Caco-2 (cell line): ENCODE results near the gene FCN3. TPM values are rescaled to one million over a fixed set of nuclear protein-coding genes. Genes with fewer than 3 reads are reported as not detected.

Experiments
- BruUV-seq: library from RNA; stranded (reverse); fragments of 400-500 nt; replicated peaks from 2 replicates; lab custom pipeline; 2021; lab: Mats Ljungman, UMichigan
- CTCF ChIA-PET: fragments of 300-600 bp; sonication (Branson Sonifier 250); formaldehyde crosslinking; loops from one replicate; lab custom pipeline; 2022; ENCODE audit warnings: antibody characterized with exemption; lab: Charles Lee
- POLR2A ChIA-PET: fragments of 300-600 bp; sonication (Branson Sonifier 250); formaldehyde crosslinking; loops from one replicate; lab custom pipeline; 2022; ENCODE audit warnings: antibody characterized with exemption; lab: Charles Lee
- DNase-seq, 2 experiments: peaks; one replicate each; pipeline versions ENCODE4 v3.0.0 to v3.0.0-alpha.2; 2020 to 2022
- H3K27me3 ChIP-seq: replicated peaks from 2 replicates; pipeline ENCODE4 v1.6.0; 2011; ENCODE audit warnings: low read length; ENCODE audit not compliant: control insufficient read depth, insufficient read depth
- H3K36me3 ChIP-seq: 2 replicates; pipeline ENCODE4 v1.5.1; 2011; ENCODE audit warnings: low read length; ENCODE audit not compliant: control insufficient read depth, insufficient read depth
- H3K4me1 ChIP-seq: fragments of 250-450 bp; sonication (Bioruptor Pico); 2 replicates; pipeline ENCODE4 v1.5.1; 2020; ENCODE audit warnings: mild to moderate bottlenecking
- H3K4me3 ChIP-seq: 2 replicates; pipeline ENCODE4 v1.5.1; 2011; ENCODE audit warnings: low read depth, mild to moderate bottlenecking, control low read depth, low read length
- H3K9me3 ChIP-seq: fragments of 250-450 bp; sonication (Bioruptor Pico); 2 replicates; pipeline ENCODE4 v1.5.1; 2020; ENCODE audit warnings: mild to moderate bottlenecking, moderate library complexity
- H3K27ac Mint-ChIP-seq: one replicate; pipeline ENCODE4 v1.8.0; 2022; ENCODE audit warnings: mixed read lengths; ENCODE audit not compliant: unreplicated experiment
- H3K27me3 Mint-ChIP-seq: one replicate; pipeline ENCODE4 v1.8.0; 2022; ENCODE audit warnings: mixed read lengths; ENCODE audit not compliant: insufficient read depth, unreplicated experiment
- H3K36me3 Mint-ChIP-seq: one replicate; pipeline ENCODE4 v1.8.0; 2022; ENCODE audit warnings: mild to moderate bottlenecking, mixed read lengths; ENCODE audit not compliant: insufficient read depth, unreplicated experiment
- H3K4me1 Mint-ChIP-seq: one replicate; pipeline ENCODE4 v1.8.0; 2022; ENCODE audit warnings: low read depth, mixed read lengths; ENCODE audit not compliant: unreplicated experiment
- H3K4me3 Mint-ChIP-seq: one replicate; pipeline ENCODE4 v1.8.0; 2022; ENCODE audit warnings: mild to moderate bottlenecking, moderate library complexity, mixed read lengths; ENCODE audit not compliant: unreplicated experiment
- H3K9me3 Mint-ChIP-seq: one replicate; pipeline ENCODE4 v1.8.0; 2022; ENCODE audit warnings: mixed read lengths; ENCODE audit not compliant: unreplicated experiment
- CTCF ChIP-seq, 2 experiments: fragments of 200-600 bp in 1 of 2; IDR thresholded peaks; 1 replicate in 1 of 2; 2 replicates in 1 of 2; pipeline versions ENCODE4 v1.5.1 to v1.8.0; 2011 to 2022; ENCODE audit warnings: antibody characterized with exemption in 1 of 2, control low read depth in 1 of 2, inconsistent platforms in 1 of 2, low read depth in 1 of 2, low read length in 1 of 2, mild to moderate bottlenecking in 1 of 2, moderate library complexity in 1 of 2; ENCODE audit not compliant: insufficient read depth in 1 of 2, severe bottlenecking in 1 of 2, unreplicated experiment in 1 of 2
- intact Hi-C: fragments of 100-400 bp; cut with micrococcal nuclease; formaldehyde crosslinking; loops from one replicate; pipeline ENCODE4 v1.10.0; 2022; ENCODE audit not compliant: unreplicated experiment
- total RNA-seq: library from RNA; stranded (reverse); gene quantifications from 2 replicates; pipeline ENCODE4 v1.2.3, GENCODE V29; 2022

FCN3 gene
- total RNA-seq, 1 experiment from 2014 or later: not detected

- CTCF ChIA-PET: interaction anchor here (1.0 to 2.3 kb wide), 5 partner anchors 19 to 65 kb away, joined by 3 to 16 read pairs (median 4); partner anchors contain the start of gene MAP3K6
- Histone ChIP-seq H3K4me3 (no peak overlapping the region), H3K36me3 (peaks cover 1% of the 10 kb centered on the region), H3K9me3 (no peaks in the 10 kb centered on the region), H3K4me1 (no peaks in the 10 kb centered on the region), H3K27me3 (no peaks in the 10 kb centered on the region)
- Mint-ChIP-seq H3K9me3 (no peaks in the 10 kb centered on the region), H3K27ac (no peak overlapping the region), H3K4me3 (no peak overlapping the region), H3K27me3 (no peaks in the 10 kb centered on the region), H3K36me3 (peaks cover 59% of the 10 kb centered on the region), H3K4me1 (no peaks in the 10 kb centered on the region)
- intact Hi-C loops: no loop called here
- DNase-seq: no peak
- TF ChIP-seq CTCF (IDR thresholded peaks at IDR 0.05; ENCODE audit: insufficient read depth in 1 of 2, low read depth in 1 of 2, low read length in 1 of 2, severe bottlenecking in 1 of 2, unreplicated experiment in 1 of 2): no peak
- BruUV-seq: no TSS peak
- POLR2A ChIA-PET: no interaction called here
Observed at GRCh38 chr1:27331922-27332321, 42.7 kb downstream of the FCN3 start.

- Mint-ChIP-seq H3K27ac (no peak overlapping the region), H3K27me3 (no peaks in the 10 kb centered on the region)
- POLR2A ChIA-PET: no interaction called here
Observed at GRCh38 chr1:27331426-27331825, 43.2 kb downstream of the FCN3 start.

DNA sequence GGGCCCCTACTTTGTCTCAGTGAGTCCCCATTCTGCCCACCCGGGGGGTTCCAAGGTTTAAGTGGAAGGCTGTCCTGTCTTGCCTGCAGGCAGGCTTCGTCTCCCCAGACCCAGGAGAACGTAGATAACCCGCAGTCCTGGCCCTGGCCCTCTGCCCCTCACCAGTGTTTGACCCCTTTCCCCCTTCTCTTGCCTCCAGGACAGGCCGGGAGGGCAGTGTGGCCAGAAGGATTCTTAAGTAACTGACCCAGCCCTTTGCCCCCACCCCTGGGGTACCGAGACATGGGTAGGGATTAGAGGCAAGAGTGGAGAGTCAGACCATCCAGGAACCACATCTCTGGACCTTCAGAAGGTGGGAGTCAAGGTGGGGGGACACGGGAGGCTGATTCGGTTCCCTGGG is 43.8 kb downstream of the FCN3 start:
- Histone ChIP-seq H3K36me3 (peaks cover 1% of the 10 kb centered on the region), H3K9me3 (no peaks in the 10 kb centered on the region), H3K4me3 (no peak overlapping the region), H3K27me3 (no peaks in the 10 kb centered on the region), H3K4me1 (no peaks in the 10 kb centered on the region)
- H3K4me1 Mint-ChIP-seq: no peaks in the 10 kb centered on the region
- no peak for DNase-seq
- H3K36me3 Mint-ChIP-seq: peaks cover 48% of the 10 kb centered on the region
- H3K27me3 Mint-ChIP-seq: no peaks in the 10 kb centered on the region
- ChIA-PET POLR2A (no interaction called here), CTCF (no interaction called here)
- H3K4me3 Mint-ChIP-seq: no peak overlapping the region
- H3K27ac Mint-ChIP-seq: no peak overlapping the region
- BruUV-seq: no TSS peak
- no peaks in the 10 kb centered on the region for H3K9me3 Mint-ChIP-seq
- TF ChIP-seq CTCF (IDR thresholded peaks at IDR 0.05; ENCODE audit: insufficient read depth in 1 of 2, low read depth in 1 of 2, low read length in 1 of 2, severe bottlenecking in 1 of 2, unreplicated experiment in 1 of 2): no peak
- intact Hi-C loops: no loop called here

More at GRCh38 chr1:27331426-27331825, 43.2 kb downstream of the FCN3 start:
- H3K4me1 Mint-ChIP-seq: no peaks in the 10 kb centered on the region
- H3K27me3 ChIP-seq: no peaks in the 10 kb centered on the region
- peaks cover 1% of the 10 kb centered on the region for H3K36me3 ChIP-seq
- H3K9me3 ChIP-seq: no peaks in the 10 kb centered on the region
- no TSS peak for BruUV-seq
- H3K36me3 Mint-ChIP-seq: peaks cover 54% of the 10 kb centered on the region
- no peaks in the 10 kb centered on the region for H3K4me1 ChIP-seq
- H3K9me3 Mint-ChIP-seq: no peaks in the 10 kb centered on the region
- no peak overlapping the region for H3K4me3 ChIP-seq
- no peak for DNase-seq
- intact Hi-C loops: no loop called here
- CTCF ChIA-PET: interaction anchor here (1.0 kb wide), 1 partner anchor 65 kb away, joined by 4 read pairs; no protein-coding TSS in a partner anchor
- TF ChIP-seq CTCF (IDR thresholded peaks at IDR 0.05; ENCODE audit: insufficient read depth in 1 of 2, low read depth in 1 of 2, low read length in 1 of 2, severe bottlenecking in 1 of 2, unreplicated experiment in 1 of 2): no peak
- H3K4me3 Mint-ChIP-seq: no peak overlapping the region
